ENCODE measurements around the gene VPS37B. TPM values are rescaled to one million over a fixed set of nuclear protein-coding genes. Genes with fewer than 3 reads are reported as not detected.

The VPS37B gene
- total RNA-seq, 4 donors from 2014 or later = 21.2 to 52.4 (median 38.1) TPM

DNA sequence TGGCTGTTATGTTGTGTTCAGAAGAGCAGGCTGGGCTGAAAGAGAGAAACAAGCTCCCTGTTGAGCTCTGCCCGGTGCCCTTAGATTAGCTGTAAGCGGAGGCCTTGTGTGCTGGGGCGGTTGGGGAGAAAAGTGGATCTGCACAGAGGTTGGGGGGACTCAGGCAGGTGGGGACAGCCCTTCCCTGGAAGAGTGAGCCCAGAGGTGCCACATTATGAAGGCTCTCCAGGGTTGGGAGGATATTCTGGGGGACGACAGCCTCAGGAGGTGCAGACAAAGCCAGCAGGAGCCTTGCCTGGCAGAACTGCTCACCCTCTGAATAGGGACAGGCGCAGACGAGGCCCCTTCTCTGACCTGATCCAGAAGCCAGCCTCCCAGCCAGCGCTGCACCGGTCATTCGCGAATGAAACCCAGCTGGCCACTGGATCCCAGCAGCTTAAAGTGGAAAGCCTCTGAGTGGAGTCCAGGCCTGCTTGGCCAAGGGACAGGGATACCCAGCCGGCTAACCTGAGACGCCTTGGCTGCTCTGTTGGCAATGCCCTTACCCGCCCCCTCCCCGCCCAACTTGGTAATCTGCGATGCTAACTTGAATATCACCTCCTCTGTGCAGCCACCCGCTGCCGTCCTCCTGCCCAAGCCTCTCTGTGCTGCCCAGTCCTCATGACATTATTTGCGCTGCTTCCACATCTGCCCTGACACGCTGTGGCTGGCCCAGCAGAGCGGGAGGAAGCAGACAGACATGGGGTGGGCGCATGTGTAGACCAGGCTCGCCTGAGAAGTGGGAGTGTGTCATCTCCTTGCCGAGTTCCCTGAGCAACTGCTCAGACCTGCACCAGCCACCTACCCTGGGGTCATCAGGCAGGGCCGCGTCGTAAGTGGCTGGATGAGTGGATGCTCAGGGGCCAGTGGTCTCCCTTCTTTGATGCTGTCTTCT lies 55.1 kb downstream of the VPS37B start:
- Histone ChIP-seq H3K36me3 (peaks cover 0 to 3% (median 0%) of the 10 kb centered on the region in 4 donors), H3K9me3 (no peaks in the 10 kb centered on the region), H3K27ac (replicated peaks in 1 of 4) (peak overlapping the region in 1 of 4 donors; percentile 74), H3K4me3 (no peak overlapping the region), H3K27me3 (no peaks in the 10 kb centered on the region), H3K4me1 (peaks cover 51 to 54% (median 53%) of the 10 kb centered on the region in 4 donors)
- intact Hi-C loops (cut with DNase I) = no loop called here
- no peak for DNase-seq (ENCODE audit: extremely low spot score)
- 84% methylated on average over 16 of the region's 26 CpGs for WGBS
- TF ChIP-seq EP300 (IDR thresholded peaks at IDR 0.05) = no peak
- TF ChIP-seq, protein P1, sequence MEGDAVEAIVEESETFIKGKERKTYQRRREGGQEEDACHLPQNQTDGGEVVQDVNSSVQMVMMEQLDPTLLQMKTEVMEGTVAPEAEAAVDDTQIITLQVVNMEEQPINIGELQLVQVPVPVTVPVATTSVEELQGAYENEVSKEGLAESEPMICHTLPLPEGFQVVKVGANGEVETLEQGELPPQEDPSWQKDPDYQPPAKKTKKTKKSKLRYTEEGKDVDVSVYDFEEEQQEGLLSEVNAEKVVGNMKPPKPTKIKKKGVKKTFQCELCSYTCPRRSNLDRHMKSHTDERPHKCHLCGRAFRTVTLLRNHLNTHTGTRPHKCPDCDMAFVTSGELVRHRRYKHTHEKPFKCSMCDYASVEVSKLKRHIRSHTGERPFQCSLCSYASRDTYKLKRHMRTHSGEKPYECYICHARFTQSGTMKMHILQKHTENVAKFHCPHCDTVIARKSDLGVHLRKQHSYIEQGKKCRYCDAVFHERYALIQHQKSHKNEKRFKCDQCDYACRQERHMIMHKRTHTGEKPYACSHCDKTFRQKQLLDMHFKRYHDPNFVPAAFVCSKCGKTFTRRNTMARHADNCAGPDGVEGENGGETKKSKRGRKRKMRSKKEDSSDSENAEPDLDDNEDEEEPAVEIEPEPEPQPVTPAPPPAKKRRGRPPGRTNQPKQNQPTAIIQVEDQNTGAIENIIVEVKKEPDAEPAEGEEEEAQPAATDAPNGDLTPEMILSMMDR (IDR thresholded peaks at IDR 0.05) = no peak
- TF ChIP-seq POLR2AphosphoS5 (IDR thresholded peaks at IDR 0.05) = no peak
- no peak for TF ChIP-seq POLR2A (IDR thresholded peaks at IDR 0.05; ENCODE audit: low read depth)

- no peaks in the 10 kb centered on the region for H3K27me3 ChIP-seq
- no peak overlapping the region for H3K27ac ChIP-seq (replicated peaks in 1 of 4)
- TF ChIP-seq POLR2A (IDR thresholded peaks at IDR 0.05; ENCODE audit: low read depth) = no peak
- WGBS = 93% methylated on average over 16 of the region's 18 CpGs
- DNase-seq (ENCODE audit: extremely low spot score) = no peak
- H3K4me1 ChIP-seq = peaks cover 50 to 55% (median 52%) of the 10 kb centered on the region in 4 donors
- no peak overlapping the region for H3K4me3 ChIP-seq
- H3K9me3 ChIP-seq = no peaks in the 10 kb centered on the region
- intact Hi-C loops (cut with DNase I) = no loop called here
- H3K36me3 ChIP-seq = peaks cover 0 to 2% (median 0%) of the 10 kb centered on the region in 4 donors
These were observed 55.9 kb downstream of the VPS37B start for GRCh38 chr12:122839907-122840554.

- no peak overlapping the region for H3K27ac ChIP-seq (replicated peaks in 1 of 4)
- H3K27me3 ChIP-seq = no peaks in the 10 kb centered on the region
- TF ChIP-seq, protein P1 (IDR thresholded peaks at IDR 0.05) = no peak
- TF ChIP-seq POLR2AphosphoS5 (IDR thresholded peaks at IDR 0.05) (no peak), EP300 (IDR thresholded peaks at IDR 0.05) (no peak), POLR2A (IDR thresholded peaks at IDR 0.05; ENCODE audit: low read depth) (no peak)
- intact Hi-C loops (cut with DNase I) = no loop called here
- H3K4me3 ChIP-seq = no peak overlapping the region
- no peak for DNase-seq (ENCODE audit: extremely low spot score)
- 96% methylated on average over 5 of the region's 5 CpGs for WGBS
- H3K4me1 ChIP-seq = peaks cover 49 to 55% (median 52%) of the 10 kb centered on the region in 4 donors
- H3K9me3 ChIP-seq = no peaks in the 10 kb centered on the region
- H3K36me3 ChIP-seq = no peaks in the 10 kb centered on the region
These were observed 57.1 kb downstream of the VPS37B start for GRCh38 chr12:122838841-122839240.

DNA sequence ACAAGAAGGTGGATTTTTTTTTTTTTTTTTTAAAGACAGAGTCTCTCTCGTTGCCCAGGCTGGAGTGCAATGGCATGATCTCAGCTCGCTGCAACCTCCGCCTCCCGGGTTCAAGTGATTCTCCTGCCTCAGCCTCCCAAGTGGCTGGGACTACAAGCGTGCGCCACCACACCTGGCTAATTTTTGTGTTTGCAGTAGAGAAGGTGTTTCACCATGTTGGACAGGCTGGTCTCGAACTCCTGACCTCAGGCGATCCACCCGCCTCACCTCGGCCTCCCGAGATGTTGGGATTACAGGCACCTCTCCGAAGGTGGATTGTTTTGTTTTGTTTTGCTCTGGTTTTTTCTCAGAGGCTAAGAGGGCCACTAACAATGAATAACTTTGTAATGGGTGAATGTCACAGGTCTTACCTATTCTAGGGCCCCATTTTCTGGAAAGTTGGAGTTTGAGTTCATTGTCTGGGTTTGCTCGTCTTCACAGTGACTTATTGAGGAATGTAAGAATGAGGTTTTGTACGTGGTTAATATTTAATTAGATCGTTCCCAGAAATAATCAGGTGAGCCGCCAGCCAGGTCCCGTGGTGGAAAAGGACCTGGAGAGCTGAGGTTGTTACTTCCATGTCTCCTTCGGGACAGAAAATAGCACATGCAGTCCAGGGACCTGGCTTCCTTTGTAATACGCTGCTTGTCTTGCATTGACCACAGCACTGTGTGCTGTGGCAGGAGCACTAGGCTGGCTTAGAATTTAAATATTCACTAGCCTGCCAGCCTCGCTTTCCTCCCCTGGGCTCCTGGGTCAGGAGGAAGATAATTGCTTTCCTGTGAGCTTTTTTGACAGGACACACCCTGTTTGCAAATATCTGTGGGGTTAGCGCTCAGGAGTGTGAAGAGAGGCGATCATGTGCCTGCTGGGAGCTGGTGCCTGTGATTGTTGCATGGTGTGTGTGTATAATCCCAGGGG lies 58.3 kb downstream of the VPS37B start:
- no peak for DNase-seq (ENCODE audit: extremely low spot score)
- Histone ChIP-seq H3K4me1 (peaks cover 37 to 46% (median 40%) of the 10 kb centered on the region in 4 donors), H3K36me3 (no peaks in the 10 kb centered on the region), H3K4me3 (no peak overlapping the region), H3K9me3 (no peaks in the 10 kb centered on the region), H3K27me3 (no peaks in the 10 kb centered on the region), H3K27ac (replicated peaks in 1 of 4) (no peak overlapping the region)
- WGBS = 91% methylated on average over 22 of the region's 22 CpGs
- intact Hi-C loops (cut with DNase I) = no loop called here
- TF ChIP-seq POLR2AphosphoS5 (IDR thresholded peaks at IDR 0.05) = no peak
- TF ChIP-seq, protein P1 (IDR thresholded peaks at IDR 0.05) = no peak
- no peak for TF ChIP-seq POLR2A (IDR thresholded peaks at IDR 0.05; ENCODE audit: low read depth)
- TF ChIP-seq EP300 (IDR thresholded peaks at IDR 0.05) = no peak

Measured in esophagus muscularis mucosa (tissue), 4 donors.